ENCODE results near the gene MLXIPL.
"Not testable (repeated sequence)": the region's sequence is repeated elsewhere in the genome, so short reads cannot be mapped to it uniquely, and the experiment has no call there.

Gene MLXIPL

DNA sequence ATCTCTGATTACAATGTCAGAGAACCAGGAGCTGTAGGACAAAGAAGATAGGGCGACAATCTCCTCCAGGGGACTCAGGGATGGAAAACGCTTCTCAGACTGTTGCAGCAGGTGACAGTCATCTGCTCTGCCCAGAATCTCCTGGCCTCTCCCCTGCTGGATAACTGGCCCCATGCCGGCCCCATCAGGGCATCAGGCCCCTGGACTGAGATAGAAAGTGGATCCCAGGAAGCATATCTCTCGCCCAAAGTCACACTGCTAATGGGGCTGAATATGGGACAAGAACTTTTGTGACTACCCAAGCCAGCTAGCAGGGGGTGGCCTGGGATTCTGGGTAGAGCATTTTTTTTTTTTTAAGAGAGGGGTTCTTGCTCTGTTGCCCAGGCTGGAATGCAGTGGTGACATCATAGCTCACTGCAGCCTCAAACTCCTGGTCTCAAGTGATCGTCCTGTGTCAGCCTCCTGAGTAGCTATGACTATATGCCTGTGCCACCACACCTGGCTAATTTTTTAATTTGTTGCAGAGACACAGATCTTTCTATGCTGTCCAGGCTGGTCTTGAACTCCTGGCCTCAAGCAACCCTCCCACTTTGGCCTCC is 20.5 kb upstream of the MLXIPL start:
- no peak for DNase-seq (ENCODE audit: low spot score)

DNA sequence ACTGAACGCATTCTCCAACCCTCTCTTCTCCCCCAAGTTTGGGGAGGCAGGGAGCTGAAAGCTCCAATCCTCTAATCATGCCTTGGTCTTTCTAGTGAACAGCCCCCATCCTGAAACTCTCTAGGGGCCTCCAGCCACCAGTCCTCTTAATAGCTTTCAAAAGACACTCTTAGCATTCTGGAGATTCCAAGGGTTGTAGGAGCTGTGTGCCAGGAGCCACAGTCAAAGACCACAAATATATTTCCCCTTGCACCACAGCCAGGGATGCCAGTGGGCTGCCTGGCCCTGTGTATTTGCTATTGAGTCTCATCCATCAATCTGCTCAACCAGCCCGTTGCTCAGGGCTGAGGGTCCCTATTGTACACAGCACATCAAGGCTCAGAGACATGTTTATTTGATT is 18.5 kb upstream of the MLXIPL start:
- no peak for DNase-seq (ENCODE audit: low spot score)

DNA sequence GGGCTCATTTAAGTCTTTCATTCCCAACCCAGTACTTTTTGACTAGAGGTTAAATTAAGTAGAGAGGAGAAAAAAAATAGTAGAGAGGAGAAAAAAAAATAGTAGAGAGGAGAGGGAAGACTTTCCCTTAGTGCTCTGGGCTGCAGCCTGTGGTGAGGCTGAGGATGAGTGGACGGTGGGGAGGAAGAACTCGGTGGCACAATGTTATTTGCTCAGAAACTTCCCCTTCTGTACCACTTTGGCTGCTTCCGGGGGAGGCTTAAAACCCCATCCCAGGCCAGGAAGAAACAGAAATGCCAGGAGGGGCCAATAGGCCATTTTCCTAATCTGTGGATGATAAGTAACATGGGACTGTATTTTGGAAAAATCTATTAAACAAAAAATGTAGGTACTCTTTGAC is 14.6 kb upstream of the MLXIPL start:
- no peak for DNase-seq (ENCODE audit: low spot score)

DNA sequence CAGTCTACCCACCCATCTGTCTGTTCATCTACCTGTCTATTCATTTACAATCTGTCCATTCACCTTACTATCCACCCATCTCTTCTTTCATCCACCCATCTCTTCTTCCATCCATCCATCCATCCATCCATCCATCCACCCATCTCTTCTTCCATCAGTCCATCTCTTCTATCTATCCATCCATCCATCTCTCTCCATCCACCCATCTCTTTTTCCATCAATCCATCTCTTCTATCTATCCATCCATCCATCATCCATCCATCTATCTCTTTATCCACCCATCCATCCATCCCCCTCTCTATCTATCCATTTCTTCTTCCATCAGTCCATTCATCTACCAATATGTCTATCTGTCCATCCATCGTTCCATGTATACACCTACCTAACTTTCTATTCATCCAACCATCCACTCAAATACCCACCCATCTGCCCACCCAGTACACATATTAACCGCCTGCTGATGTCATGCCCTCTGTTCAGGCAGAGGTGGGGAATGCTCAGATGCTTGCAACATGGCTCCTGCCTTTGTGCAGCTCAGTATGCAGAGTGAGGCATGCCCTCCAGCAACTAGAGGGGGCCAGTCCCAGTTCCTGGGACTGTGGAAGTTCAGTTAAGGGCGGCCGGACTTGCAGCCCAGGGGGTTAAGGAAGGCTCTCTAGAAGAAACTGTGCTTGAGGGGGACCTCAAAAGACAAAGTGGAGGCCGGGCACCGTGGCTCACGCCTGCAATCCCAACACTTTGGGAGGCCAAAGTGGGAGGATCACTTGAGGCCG is 11.3 kb upstream of the MLXIPL start:
- DNase-seq (ENCODE audit: low spot score) = no peak

DNA sequence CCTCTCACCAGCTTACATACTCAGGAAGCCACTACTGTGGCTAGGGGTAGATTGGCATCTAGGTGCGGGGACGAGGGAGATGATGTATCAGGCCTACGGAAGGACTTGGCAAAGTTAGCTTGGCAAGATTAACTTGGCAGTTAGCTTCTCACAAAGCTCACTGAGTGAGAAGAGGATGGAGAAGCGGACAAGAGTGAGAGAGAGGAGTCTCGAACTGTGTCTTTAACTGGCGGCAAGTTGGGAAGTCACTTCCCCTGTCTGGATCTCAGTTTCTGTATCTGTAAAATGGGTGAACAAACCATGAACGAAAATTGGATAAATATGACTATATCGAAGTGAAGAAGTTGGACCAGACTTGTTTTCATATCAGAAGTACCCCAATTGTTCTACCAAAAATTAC is 9.5 kb upstream of the MLXIPL start:
- no peak for DNase-seq (ENCODE audit: low spot score)

DNA sequence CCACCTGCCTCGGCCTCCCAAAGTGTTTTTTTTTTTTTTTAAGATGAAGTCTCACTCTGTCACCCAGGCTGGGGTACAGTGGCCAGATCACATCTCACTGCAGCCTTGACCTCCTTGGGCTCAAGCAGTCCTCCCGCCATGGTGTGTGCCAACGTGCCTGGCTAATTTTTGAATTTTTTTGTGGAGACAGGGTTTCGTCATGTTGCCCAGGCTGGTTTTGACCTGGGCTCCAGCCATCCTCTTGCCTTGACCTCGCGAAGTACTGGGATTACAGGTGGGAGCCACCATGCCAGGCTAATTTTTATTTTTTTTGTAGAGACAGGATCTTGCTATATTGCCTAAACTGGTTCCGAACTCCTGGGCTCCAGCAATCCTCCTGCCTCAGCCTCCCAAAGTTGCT is 9.0 kb upstream of the MLXIPL start:
- no peak for DNase-seq (ENCODE audit: low spot score)

DNA sequence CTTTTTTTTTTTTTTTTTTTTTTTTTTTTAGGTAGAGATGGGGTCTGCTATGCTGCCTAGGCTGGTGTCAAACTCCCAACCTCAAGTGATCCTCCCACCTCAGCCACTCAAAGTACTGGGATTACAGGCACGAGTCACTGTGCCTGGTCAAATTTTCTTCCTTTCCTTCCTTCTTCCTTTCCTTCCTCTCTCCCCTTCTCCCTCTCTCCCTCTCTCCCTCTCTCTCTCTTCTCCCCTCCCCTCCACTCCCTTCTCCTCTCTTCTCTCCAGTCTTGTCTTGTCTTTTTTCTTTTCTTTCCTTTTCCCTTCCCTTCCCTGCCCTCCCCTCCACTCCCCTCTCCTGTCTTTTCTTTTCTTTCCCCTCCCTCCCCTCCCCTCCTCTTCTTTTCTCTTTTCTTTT is 7.2 kb upstream of the MLXIPL start:
- DNase-seq (ENCODE audit: low spot score) = no peak

DNA sequence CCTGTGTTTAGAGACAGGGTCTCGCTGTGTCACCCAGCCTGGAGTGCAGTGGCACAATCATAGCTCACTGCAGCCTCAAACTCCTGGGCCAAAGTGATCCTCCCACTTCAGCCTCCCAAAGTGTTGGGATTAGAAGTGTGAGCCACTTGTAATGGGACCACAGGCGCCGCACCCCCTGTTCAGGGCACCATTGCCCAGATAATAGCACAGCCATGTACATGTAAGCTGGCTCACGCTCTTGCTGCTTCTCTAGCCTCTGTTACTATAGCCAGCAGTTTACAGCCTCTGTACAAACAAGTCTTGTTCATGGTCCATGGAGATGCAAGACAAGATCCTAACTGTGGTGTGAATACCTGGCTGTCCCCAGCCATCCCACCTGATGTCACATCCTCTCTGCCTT is 4.2 kb upstream of the MLXIPL start:
- DNase-seq (ENCODE audit: low spot score) = no peak

DNA sequence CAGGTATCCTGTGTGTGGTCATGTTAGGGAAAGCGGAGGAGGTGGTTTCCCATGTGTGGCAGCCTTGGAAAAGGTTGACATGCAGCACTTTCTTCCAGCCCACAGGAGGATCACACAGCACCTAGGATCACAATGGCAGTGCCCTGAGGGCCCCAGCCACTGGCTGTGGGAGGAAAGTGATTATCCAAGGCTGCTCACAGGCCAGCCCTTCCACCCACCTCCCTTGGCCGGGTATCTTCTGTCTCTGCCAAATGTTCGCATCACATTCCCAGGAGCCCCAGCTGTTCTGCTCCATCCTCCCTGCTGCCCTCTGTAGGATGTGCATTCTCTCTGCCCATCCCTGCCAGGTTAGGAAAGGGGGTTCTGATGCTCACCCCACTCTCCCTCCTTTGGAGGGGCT is 2.5 kb upstream of the MLXIPL start:
- no peak for DNase-seq (ENCODE audit: low spot score)

DNA sequence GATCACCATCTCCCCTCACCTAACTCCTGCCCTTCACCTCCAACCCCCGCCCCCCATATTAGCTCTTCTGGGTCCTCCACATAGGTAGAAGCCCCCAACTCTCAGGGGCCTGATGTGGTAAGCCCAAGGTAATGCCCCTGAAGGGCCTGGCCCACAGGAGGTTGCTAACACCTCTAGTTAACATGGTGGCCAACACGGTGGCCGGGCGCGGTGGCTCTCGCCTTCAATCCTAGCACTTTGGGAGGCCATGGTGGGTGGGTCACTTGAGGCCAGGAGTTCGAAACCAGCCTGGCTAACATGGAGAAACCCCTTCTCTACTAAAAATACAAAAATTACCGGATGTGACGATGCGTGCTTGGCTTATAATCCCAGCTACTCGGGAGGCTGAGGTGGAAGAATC is 954 bp upstream of the MLXIPL start:
- no peak for DNase-seq (ENCODE audit: low spot score)

DNA sequence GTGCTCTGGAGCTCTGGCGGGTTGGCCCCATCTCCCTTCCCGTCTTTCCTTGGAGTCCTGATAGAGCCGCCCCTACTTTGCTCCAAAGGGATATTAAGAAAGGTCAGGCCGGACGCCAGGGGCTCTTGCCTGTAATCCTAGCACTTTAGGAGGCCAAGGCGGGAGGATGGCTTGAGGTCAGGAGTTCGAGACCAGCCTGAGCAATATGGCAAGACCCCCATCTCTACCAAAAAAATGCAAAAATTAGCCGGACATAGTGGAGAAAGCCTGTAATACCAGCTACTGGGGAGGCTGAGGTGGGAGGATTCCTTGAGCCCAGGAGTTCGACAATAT is 313 bp upstream of the MLXIPL start:
- DNase-seq (ENCODE audit: low spot score) = no peak

DNA sequence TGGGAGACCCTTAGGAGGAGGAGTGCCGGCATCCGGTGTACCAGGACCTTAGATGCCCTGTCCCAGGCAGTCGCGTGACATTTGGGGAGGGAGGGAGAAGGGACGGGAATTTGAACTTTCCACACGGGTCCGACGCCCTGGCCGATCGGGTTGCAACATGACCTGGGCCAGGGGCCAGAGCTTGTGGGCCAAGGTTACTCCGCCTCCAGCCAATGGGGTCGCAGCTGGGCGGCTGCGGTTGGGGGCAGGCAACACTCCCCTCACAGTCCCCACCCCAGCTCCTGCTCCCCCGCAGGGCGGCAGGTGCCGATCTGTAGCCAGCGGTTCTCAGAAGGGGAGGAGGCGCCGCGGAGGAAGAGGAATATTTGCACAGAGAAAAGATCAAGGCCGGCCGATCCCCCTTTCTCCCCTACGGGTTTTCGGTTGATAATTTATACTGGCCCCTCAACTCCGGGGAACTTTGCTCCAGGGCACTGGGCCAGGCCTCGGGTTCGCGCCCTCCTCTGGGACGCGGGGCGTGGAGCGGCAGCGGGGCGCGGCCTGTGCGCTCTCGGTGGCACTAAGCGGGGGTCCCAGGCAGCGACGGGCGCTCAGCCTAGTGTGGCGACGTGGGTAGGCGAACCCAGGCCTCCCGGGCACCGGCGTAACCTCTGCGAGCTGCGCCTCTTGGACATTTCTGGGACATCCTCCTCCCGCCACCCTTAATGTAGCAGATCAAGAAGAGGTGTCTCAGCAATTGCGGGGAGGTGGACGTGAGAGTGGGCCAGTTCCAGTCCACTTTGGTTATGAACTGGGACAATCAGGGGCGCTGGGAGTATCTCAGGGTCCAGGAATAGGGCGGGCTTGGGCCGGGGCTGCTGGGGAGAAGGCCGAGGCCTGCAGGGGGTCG is 1.2 kb downstream of the MLXIPL start:
- no peak for DNase-seq (ENCODE audit: low spot score)

DNA sequence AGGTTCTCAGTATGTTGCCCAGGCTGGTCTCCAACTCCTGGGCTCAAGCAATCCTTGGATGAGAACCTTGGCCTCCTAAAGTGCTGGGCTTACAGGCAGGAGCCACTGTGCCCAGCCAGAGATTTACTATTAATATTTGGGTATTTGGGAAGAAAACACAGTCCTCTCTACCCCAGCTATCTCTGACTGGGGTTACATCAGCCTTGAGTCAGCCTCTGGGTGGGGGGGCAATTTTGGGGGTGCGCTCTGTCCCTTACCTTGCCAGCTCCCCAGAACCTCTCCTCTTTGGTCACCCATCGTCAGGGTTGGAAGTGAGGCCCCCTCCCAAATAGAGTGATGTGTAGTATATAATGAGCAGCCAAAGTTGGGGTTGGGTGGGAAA is 1.8 kb downstream of the MLXIPL start:
- no peak for DNase-seq (ENCODE audit: low spot score)

DNA sequence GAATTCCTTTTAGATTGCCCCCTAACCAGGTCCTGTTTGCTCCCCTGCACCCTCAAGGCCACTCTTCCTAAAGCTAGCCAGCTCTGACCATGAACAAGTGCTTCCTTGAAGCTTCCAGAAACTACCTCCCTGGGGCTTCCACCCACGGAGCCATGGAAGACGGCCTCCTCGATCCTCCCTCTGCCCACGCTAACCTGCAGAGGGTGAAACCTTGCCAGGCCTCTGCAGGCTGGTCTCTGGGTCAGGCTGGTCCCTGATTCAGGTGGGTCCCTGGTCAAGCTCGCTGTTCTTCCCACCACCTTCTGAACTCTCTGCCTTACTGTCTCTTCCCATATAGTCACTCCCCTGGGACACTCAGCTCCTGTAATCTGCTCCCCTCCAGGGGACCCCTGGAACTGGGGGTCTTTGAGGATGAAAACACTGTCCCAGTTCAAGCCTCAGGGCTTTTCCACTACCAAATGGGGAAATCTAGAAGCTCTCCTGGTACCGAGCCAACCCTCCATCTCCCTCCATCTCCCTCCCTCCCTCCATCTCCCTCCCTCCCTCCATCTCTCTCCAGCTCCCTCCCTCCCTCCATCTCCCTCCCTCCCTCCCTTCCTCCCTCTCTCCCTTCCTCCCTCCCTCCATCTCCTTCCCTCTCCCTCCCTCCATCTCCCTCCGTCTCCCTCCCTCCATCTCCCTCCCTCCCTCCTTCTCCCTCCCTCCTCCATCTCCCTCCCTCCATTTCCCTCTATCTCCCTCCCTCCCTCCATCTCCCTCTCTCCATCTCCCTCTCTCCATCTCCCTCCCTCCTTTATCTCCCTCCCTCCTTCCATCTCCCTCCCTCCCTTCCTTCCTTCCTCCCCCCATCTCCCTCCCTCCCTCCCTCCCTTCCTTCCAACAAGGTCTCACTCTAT is 2.9 kb downstream of the MLXIPL start:
- no peak for DNase-seq (ENCODE audit: low spot score)

DNA sequence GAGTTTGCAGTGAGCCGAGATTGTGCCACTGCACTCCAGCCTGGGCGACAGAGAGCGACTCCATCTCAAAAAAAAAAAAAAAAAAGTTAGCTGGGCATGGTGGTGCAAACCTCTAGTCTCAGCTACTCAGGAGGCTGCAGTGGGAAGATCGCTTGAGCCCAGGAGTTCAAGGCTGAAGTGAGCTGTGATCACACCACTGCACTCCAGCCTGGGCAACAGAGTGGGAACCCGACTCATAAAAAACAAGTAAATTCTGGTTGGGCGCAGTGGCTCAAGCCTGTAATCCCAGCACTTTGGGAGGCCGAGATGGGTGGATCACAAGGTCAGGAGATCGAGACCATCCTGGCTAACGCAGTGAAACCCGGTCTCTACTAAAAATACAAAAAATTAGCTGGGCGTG is 4.9 kb downstream of the MLXIPL start:
- not testable (repeated sequence) for DNase-seq (ENCODE audit: low spot score)

DNA sequence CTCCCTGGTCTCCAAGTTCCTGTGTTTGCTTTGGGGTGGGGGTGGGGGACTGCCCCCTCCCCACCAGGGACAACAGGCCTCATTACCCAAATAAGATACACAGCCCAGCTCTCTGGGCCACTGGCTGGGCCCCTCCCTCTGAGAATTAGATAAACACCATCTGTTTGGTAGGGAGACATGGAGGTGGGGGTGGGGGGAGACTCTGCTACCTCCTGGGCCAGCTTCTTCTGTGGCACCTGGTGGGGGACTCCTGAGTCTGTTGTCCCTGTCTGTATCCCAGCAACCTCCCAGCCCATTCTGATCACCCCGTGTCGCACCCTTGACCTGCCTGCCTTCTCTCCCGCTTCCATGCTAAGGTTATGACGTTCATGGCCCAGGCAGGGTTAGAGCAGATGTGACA is 5.8 kb downstream of the MLXIPL start:
- no peak for DNase-seq (ENCODE audit: low spot score)

DNA sequence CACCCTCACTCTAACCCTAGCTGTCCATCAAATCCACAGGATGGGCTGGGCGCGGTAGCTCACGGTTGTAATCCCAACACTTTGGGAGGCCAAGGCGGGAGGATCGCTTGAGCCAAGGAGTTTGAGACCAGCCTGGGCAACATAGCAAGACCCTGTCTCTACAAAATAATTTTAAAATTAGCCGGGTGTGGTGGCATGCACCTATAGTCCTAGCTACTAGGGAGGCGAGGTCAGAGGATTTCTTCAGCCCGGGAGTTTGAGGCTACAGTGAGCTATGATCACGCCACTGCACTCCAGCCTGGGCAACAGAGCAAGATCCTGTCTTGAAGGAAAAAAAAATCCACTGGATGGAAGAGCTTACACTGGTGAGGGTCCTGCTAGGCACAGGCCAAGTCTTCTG is 6.8 kb downstream of the MLXIPL start:
- not testable (repeated sequence) for DNase-seq (ENCODE audit: low spot score)

DNA sequence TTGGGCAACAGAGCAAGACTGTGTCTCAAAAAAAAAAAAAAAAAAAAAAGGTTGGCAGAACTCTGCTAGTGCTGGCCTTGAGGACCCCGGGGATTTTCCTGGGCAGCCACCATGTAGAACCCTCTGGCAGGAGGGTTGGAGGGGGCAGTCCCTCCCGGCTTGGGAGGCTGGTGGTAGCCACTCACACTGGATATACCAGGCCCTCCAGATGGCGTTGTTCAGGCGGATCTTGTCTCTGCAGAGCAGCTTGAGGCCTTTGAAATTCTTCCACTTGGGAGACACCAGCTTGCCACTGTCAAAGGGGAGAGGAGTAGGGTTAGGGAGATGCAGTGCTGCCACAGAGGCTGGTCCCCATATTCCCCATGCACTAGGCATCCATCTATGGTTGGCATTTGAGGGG is 8.4 kb downstream of the MLXIPL start:
- DNase-seq (ENCODE audit: low spot score) = no peak

DNA sequence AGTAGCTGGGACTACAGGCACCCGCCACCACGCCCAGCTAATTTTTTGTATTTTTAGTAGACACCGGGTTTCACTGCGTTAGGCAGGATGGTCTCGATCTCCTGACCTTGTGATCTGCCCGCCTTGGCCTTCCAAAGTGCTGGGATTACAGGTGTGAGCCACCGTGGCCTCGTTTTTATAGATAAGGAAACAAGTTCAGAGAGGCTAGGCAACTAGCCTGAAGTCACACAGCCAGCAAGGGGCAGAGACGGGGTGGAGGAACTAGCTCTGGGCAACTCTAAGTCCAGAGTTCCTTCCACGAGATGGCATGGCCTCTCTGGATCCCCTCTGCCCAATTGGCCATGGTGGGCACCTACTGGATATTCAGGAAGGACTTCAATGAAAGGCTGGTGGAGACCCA is 9.4 kb downstream of the MLXIPL start:
- not testable (repeated sequence) for DNase-seq (ENCODE audit: low spot score)

DNA sequence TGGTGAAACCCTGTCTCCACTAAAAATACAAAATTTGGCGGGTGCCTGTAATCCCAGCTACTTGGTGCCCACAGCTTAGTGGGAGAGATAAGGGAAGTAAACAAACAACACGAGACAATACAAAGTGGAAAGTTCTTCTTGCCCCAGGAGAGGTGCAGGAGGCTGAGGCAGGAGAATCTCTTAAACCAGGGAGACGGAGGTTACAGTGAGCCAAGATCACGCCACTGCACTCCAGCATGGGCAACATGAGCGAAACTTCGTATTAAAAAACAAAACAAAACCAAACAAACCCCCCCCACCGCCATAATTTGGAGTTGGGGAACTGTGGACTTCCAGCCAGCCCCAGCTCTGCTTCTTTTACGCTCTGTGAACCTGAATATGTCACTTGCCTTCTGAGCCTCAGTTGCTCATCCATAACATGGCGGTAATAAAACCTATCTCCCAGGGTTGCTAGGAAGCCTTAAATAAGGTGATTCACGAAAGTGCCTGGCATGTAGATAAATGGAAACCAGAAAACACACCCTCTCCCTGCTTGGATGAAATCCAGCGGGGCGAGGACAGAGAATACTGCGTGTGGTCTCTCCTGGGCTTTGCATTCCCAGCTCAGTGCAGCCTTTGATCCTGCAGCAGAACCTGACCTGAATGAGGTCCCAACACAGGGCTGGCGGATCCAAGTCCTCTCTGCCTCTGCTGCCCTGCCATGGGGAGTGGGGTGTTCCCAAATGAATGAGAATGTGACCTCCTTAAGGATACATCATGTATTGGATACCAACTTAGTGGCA is 10.2 kb downstream of the MLXIPL start:
- no peak for DNase-seq (ENCODE audit: low spot score)

DNA sequence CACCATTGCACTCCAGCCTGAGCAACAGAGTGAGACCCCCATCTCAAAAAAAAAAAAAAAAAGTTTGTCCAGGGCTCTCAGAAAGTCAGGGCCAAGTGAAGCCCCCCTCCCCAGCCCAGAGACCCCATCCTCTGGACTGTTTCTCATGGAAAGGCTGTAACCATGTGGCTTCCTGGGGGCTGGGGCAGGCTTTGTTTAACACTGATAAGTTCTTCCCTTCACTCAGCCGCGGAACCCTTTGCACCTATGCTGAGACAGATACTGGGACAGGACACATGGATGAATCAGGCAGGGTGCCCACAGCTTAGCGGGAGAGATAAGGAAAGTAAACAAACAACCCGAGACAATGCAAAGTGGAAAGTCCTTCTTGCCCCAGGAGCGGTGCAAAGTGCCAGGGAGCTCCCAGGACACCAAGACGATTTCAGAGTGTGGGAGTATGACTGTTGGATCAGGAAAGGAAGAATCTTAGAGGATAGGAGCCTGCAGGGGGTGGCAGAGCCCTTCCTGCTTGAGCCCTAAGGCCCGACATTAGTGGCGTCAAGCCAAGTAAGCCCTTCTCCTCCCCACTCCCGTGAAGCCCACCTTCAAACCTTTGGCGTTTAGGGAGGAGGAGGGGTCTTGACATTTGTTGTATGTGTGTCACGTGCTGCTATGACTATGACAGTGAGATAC is 11.6 kb downstream of the MLXIPL start:
- no peak for DNase-seq (ENCODE audit: low spot score)

All from CD4-positive, alpha-beta T cell treated with Interleukin-2 at 100 ng/mL for 4 hours (primary cell).